Skeletal muscle tissue (tissue), 4 donors: Measurements from ENCODE around the gene TMEM135. TPM values are rescaled to one million over a fixed set of nuclear protein-coding genes. Genes with fewer than 3 reads are reported as not detected.

Experiments used
- H3K27ac ChIP-seq: one replicate; pipeline ENCODE4 v1.7.0; 2013; ENCODE audit warnings: mild to moderate bottlenecking, low read depth, low read length, inconsistent platforms
- H3K27me3 ChIP-seq, 3 donors: one replicate each; pipeline ENCODE4 v1.7.0; 2013; ENCODE audit warnings: low read length in 3 of 3; ENCODE audit not compliant: control insufficient read depth in 3 of 3, insufficient read depth in 3 of 3
- H3K36me3 ChIP-seq, 3 donors: one replicate each; pipeline ENCODE4 v1.7.0; 2013; ENCODE audit warnings: low read length in 3 of 3; ENCODE audit not compliant: control insufficient read depth in 3 of 3, insufficient read depth in 3 of 3
- H3K4me1 ChIP-seq, 3 donors: one replicate each; pipeline ENCODE4 v1.7.0; 2013; ENCODE audit warnings: low read length in 3 of 3, mild to moderate bottlenecking in 3 of 3; ENCODE audit not compliant: control insufficient read depth in 3 of 3, insufficient read depth in 3 of 3
- H3K4me3 ChIP-seq, 3 donors: one replicate each; pipeline ENCODE4 v1.7.0; 2013; ENCODE audit warnings: low read length in 3 of 3
- H3K9ac ChIP-seq, 3 donors: one replicate each; pipeline ENCODE4 v1.7.0; 2013; ENCODE audit warnings: low read length in 3 of 3, mild to moderate bottlenecking in 3 of 3, moderate library complexity in 2 of 3, low read depth in 1 of 3
- H3K9me3 ChIP-seq, 3 donors: one replicate each; pipeline ENCODE4 v1.7.0; 2013; ENCODE audit warnings: low read length in 3 of 3; ENCODE audit not compliant: control insufficient read depth in 3 of 3
- total RNA-seq: library from RNA; depleted of rRNA; stranded (reverse); fragments of >200 nt; gene quantifications from one replicate; pipeline ENCODE4 v1.2.3, GENCODE V29; 2014
- donor health status: Osteomylitis.

TMEM135 gene
- total RNA-seq, 1 donor from 2014 or later, result 35.5 TPM

- H3K36me3 ChIP-seq, result no peaks in the 10 kb centered on the region
- no peaks in the 10 kb centered on the region for H3K9me3 ChIP-seq
- H3K9ac ChIP-seq, result no peak overlapping the region
- no peak overlapping the region for H3K4me3 ChIP-seq
- no peaks in the 10 kb centered on the region for H3K27me3 ChIP-seq
- no peak overlapping the region for H3K27ac ChIP-seq
- H3K4me1 ChIP-seq, result no peaks in the 10 kb centered on the region
Measured at GRCh38 chr11:87063982-87064381, 26.2 kb downstream of the TMEM135 start.

- Histone ChIP-seq H3K4me3 (no peak overlapping the region), H3K27me3 (no peaks in the 10 kb centered on the region), H3K9me3 (no peaks in the 10 kb centered on the region), H3K36me3 (peaks cover 6 to 22% (median 9%) of the 10 kb centered on the region in 3 donors), H3K4me1 (peaks cover 0 to 6% (median 5%) of the 10 kb centered on the region in 3 donors), H3K9ac (no peak overlapping the region), H3K27ac (no peak overlapping the region)
Measured at GRCh38 chr11:87072787-87073186, 35.1 kb downstream of the TMEM135 start.

- peaks cover 6 to 22% (median 9%) of the 10 kb centered on the region in 3 donors for H3K36me3 ChIP-seq
- H3K9me3 ChIP-seq, result no peaks in the 10 kb centered on the region
- no peaks in the 10 kb centered on the region for H3K27me3 ChIP-seq
- H3K9ac ChIP-seq, result no peak overlapping the region
- H3K4me3 ChIP-seq, result no peak overlapping the region
- H3K4me1 ChIP-seq, result no peaks in the 10 kb centered on the region
- H3K27ac ChIP-seq, result no peak overlapping the region
Measured at GRCh38 chr11:87076260-87076783, 38.6 kb downstream of the TMEM135 start.

GRCh38 chr11:87076874-87077429, 39.2 kb downstream of the TMEM135 start:
- no peaks in the 10 kb centered on the region for H3K9me3 ChIP-seq
- H3K9ac ChIP-seq, result no peak overlapping the region
- H3K4me3 ChIP-seq, result no peak overlapping the region
- H3K27me3 ChIP-seq, result no peaks in the 10 kb centered on the region
- H3K4me1 ChIP-seq, result no peaks in the 10 kb centered on the region
- peaks cover 6 to 22% (median 9%) of the 10 kb centered on the region in 3 donors for H3K36me3 ChIP-seq
- H3K27ac ChIP-seq, result no peak overlapping the region

- Histone ChIP-seq H3K9me3 (no peaks in the 10 kb centered on the region), H3K27me3 (no peaks in the 10 kb centered on the region), H3K9ac (peak overlapping the region in 1 of 3 donors; percentile 33), H3K36me3 (peaks cover 0 to 11% (median 2%) of the 10 kb centered on the region in 3 donors), H3K4me1 (peaks cover 0 to 4% (median 0%) of the 10 kb centered on the region in 3 donors), H3K27ac (no peak overlapping the region), H3K4me3 (peak overlapping the region in 1 of 3 donors; percentile 62)
Measured at GRCh38 chr11:87081358-87081757, 43.6 kb downstream of the TMEM135 start.

GRCh38 chr11:87082590-87082989, 44.9 kb downstream of the TMEM135 start:
- no peak overlapping the region for H3K4me3 ChIP-seq
- no peak overlapping the region for H3K27ac ChIP-seq
- no peaks in the 10 kb centered on the region for H3K9me3 ChIP-seq
- H3K27me3 ChIP-seq, result no peaks in the 10 kb centered on the region
- peaks cover 0 to 4% (median 0%) of the 10 kb centered on the region in 3 donors for H3K4me1 ChIP-seq
- no peak overlapping the region for H3K9ac ChIP-seq
- H3K36me3 ChIP-seq, result peaks cover 0 to 2% (median 0%) of the 10 kb centered on the region in 3 donors

GRCh38 chr11:87083029-87083428, 45.3 kb downstream of the TMEM135 start:
- Histone ChIP-seq H3K4me1 (peaks cover 0 to 4% (median 0%) of the 10 kb centered on the region in 3 donors), H3K36me3 (peaks cover 0 to 2% (median 0%) of the 10 kb centered on the region in 3 donors), H3K27me3 (no peaks in the 10 kb centered on the region), H3K9ac (no peak overlapping the region), H3K27ac (no peak overlapping the region), H3K9me3 (no peaks in the 10 kb centered on the region), H3K4me3 (no peak overlapping the region)

GRCh38 chr11:87092159-87092558, 54.4 kb downstream of the TMEM135 start:
- H3K4me1 ChIP-seq, result no peaks in the 10 kb centered on the region
- H3K9ac ChIP-seq, result no peak overlapping the region
- H3K4me3 ChIP-seq, result no peak overlapping the region
- H3K27ac ChIP-seq, result no peak overlapping the region
- H3K36me3 ChIP-seq, result peaks cover 2 to 14% (median 4%) of the 10 kb centered on the region in 3 donors
- peaks cover 0 to 3% (median 0%) of the 10 kb centered on the region in 3 donors for H3K9me3 ChIP-seq
- H3K27me3 ChIP-seq, result no peaks in the 10 kb centered on the region

- no peaks in the 10 kb centered on the region for H3K4me1 ChIP-seq
- H3K9ac ChIP-seq, result no peak overlapping the region
- H3K27me3 ChIP-seq, result no peaks in the 10 kb centered on the region
- H3K27ac ChIP-seq, result no peak overlapping the region
- H3K4me3 ChIP-seq, result no peak overlapping the region
- peaks cover 2 to 14% (median 4%) of the 10 kb centered on the region in 3 donors for H3K36me3 ChIP-seq
- peaks cover 0 to 3% (median 0%) of the 10 kb centered on the region in 3 donors for H3K9me3 ChIP-seq
Measured at GRCh38 chr11:87092567-87092966, 54.8 kb downstream of the TMEM135 start.

- H3K36me3 ChIP-seq, result peaks cover 2 to 14% (median 4%) of the 10 kb centered on the region in 3 donors
- no peak overlapping the region for H3K4me3 ChIP-seq
- H3K4me1 ChIP-seq, result no peaks in the 10 kb centered on the region
- H3K9me3 ChIP-seq, result no peaks in the 10 kb centered on the region
- no peak overlapping the region for H3K27ac ChIP-seq
- no peak overlapping the region for H3K9ac ChIP-seq
- H3K27me3 ChIP-seq, result no peaks in the 10 kb centered on the region
Measured at GRCh38 chr11:87097582-87097981, 59.8 kb downstream of the TMEM135 start.
